ENCODE measurements around the gene HERC2. TPM values are rescaled to one million over a fixed set of nuclear protein-coding genes. Genes with fewer than 3 reads are reported as not detected.

The HERC2 gene
- total RNA-seq, 2 experiments from 2014 or later = 36.0 to 36.5 TPM

DNA sequence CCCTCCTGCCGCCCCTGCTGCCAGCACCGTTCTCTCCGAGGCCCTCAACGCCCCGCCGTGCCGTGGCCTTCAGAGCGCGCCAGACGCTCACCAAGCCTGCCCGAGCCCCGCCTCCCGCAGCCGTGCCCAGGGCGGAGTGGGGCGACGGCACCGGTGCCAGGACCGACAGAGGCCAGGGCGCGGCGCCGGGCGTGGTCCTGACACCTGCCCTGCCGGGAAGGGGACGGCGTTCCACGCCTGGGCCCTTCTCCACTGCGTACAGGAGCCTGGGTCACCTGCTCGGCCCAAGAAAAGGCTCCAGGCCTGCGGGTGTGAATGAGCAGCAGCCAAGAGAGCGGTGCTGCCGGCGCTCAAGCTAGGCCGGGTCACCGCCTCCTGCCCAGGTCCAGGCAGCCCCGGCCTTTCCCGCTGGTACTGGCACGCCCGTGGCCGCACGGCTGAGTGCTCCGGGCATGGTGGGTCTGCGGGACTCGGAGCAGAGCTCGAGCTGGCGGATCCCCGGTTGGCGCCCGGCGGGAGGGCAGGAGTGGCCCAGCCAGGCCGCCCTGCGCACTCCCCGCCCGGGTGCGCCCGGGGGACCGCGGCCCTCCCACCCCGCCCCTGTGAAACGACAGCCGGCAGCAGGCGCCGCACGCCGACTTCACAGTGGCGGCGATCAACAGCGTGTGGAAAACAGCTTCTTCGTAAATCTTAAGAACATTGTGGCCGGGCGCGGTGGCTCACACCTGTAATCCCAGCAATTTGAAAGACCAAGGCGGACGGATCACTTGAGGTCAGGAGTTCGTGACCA lies 227.1 kb downstream of the HERC2 start:
- ATAC-seq (ENCODE audit: poor library complexity) = peak; percentile 13
- Histone ChIP-seq H3K27ac (ENCODE audit: low read depth in 1 of 2, low read length in 2 of 2) (no peak overlapping the region), H3K36me3 (ENCODE audit: insufficient read depth, low read length) (no peaks in the 10 kb centered on the region), H3K9me3 (ENCODE audit: control insufficient read depth in 1 of 2, insufficient read depth in 1 of 2, low read length in 2 of 2) (peaks cover 22 to 41% of the 10 kb centered on the region in 2 experiments), H3K4me3 (ENCODE audit: low read length) (peak overlapping the region; percentile 52), H3K4me1 (ENCODE audit: insufficient read depth, low read length) (peaks cover 59% of the 10 kb centered on the region), H3K27me3 (ENCODE audit: control insufficient read depth in 1 of 2, insufficient read depth in 2 of 2, low read length in 2 of 2) (peaks cover 71 to 87% of the 10 kb centered on the region in 2 experiments)
- CTCF ChIA-PET = no interaction called here
- POLR2A ChIA-PET = interaction anchor here (1.3 to 2.4 kb wide), 2 partner anchors 12 to 13 kb away, joined by 3 to 8 read pairs; no protein-coding TSS in a partner anchor
- Mint-ChIP-seq H3K9me3 (peaks cover 9% of the 10 kb centered on the region), H3K27ac (no peak overlapping the region), H3K36me3 (ENCODE audit: low read depth) (peaks cover 14% of the 10 kb centered on the region), H3K4me3 (peak overlapping the region; percentile 90), H3K27me3 (peaks cover 84% of the 10 kb centered on the region), H3K4me1 (ENCODE audit: low read depth) (peaks cover 40% of the 10 kb centered on the region)
- peak in 6 of 14 experiments; percentile 20 to 67 (median 36) for DNase-seq
- intact Hi-C loops (cut with DNase I, micrococcal nuclease) = loop anchor here in 1 of 2 experiments (5.0 kb wide), 1 partner anchor 42 kb away; no protein-coding TSS in a partner anchor
- TF ChIP-seq, protein P1, sequence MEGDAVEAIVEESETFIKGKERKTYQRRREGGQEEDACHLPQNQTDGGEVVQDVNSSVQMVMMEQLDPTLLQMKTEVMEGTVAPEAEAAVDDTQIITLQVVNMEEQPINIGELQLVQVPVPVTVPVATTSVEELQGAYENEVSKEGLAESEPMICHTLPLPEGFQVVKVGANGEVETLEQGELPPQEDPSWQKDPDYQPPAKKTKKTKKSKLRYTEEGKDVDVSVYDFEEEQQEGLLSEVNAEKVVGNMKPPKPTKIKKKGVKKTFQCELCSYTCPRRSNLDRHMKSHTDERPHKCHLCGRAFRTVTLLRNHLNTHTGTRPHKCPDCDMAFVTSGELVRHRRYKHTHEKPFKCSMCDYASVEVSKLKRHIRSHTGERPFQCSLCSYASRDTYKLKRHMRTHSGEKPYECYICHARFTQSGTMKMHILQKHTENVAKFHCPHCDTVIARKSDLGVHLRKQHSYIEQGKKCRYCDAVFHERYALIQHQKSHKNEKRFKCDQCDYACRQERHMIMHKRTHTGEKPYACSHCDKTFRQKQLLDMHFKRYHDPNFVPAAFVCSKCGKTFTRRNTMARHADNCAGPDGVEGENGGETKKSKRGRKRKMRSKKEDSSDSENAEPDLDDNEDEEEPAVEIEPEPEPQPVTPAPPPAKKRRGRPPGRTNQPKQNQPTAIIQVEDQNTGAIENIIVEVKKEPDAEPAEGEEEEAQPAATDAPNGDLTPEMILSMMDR (IDR thresholded peaks at IDR 0.05) = no peak

DNA sequence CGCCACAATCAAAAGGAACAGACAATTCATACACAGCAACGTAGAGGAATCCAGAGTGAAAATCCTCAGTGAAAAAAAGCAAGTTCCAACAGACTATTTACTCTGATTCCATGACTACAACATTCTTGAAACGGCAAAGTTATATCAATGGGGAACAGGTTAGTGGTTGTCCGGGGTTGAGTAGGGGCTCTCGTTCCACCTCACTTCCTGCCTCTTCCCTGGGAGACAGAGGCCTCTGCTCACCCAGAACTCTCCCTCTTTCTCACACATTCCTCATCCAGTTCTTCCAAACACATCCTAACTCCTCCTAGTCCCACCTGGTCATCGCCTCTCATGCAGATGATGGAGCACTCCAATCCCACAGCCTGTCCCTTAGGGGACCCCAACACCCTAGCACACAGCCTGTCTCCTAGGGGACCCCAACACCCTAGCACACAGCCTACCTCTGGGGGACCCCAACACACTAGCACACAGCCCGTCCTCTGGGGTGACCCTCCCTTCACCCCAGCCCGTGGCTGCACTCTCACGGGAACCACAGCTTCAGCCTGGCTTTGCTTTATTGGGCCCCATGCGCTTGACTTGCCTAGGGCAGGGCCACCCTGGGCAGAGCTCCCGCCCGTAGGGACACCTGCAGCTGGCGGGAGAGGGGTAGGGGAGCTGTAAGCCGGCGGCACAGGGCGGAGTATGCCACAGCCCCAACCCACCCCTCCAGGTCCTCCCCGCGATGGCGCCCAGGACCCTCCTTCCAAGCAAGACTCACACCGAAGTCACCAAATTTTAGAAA lies 228.0 kb downstream of the HERC2 start:
- no peak for DNase-seq
- H3K4me3 Mint-ChIP-seq = peak overlapping the region; percentile 8
- CTCF ChIA-PET = no interaction called here

DNA sequence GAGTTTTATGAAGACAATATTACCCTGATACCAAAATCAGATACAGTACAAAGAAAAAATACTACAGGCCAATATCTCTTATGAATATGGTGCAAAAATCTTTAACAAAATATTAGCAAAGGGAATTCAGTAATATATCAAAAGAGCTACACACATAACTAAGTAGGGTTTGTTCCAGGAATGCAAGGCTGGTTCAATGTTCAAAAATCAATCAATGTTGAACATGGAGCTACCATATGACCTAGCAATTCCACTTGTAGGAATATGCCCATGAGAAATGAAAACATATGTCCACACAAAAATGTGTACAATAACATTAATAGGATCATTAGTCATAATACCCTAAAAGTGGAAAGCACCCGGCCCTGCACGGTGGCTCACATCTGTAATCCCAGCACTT lies 230.7 kb downstream of the HERC2 start:
- intact Hi-C loops (cut with DNase I, micrococcal nuclease) = no loop called here

More for the DNA sequence above, 228.0 kb downstream of the HERC2 start:
- H3K36me3 ChIP-seq (ENCODE audit: insufficient read depth, low read length) = no peaks in the 10 kb centered on the region
- Mint-ChIP-seq H3K36me3 (ENCODE audit: low read depth) (peaks cover 15% of the 10 kb centered on the region), H3K9me3 (peaks cover 13% of the 10 kb centered on the region), H3K27me3 (peaks cover 85% of the 10 kb centered on the region), H3K27ac (no peak overlapping the region), H3K4me1 (ENCODE audit: low read depth) (peaks cover 35% of the 10 kb centered on the region)
- no peak overlapping the region for H3K4me3 ChIP-seq (ENCODE audit: low read length)
- POLR2A ChIA-PET = interaction anchor here (1.3 kb wide), 1 partner anchor 14 kb away, joined by 3 read pairs; no protein-coding TSS in a partner anchor
- H3K9me3 ChIP-seq (ENCODE audit: control insufficient read depth in 1 of 2, insufficient read depth in 1 of 2, low read length in 2 of 2) = peaks cover 28 to 39% of the 10 kb centered on the region in 2 experiments
- TF ChIP-seq, protein P1 (IDR thresholded peaks at IDR 0.05) = no peak
- intact Hi-C loops (cut with DNase I, micrococcal nuclease) = no loop called here
- no peak overlapping the region for H3K27ac ChIP-seq (ENCODE audit: low read depth in 1 of 2, low read length in 2 of 2)
- peaks cover 69 to 90% of the 10 kb centered on the region in 2 experiments for H3K27me3 ChIP-seq (ENCODE audit: control insufficient read depth in 1 of 2, insufficient read depth in 2 of 2, low read length in 2 of 2)
- H3K4me1 ChIP-seq (ENCODE audit: insufficient read depth, low read length) = peaks cover 51% of the 10 kb centered on the region
- no peak for ATAC-seq (ENCODE audit: poor library complexity)

More for the DNA sequence above, 230.7 kb downstream of the HERC2 start:
- Mint-ChIP-seq H3K27me3 (peaks cover 87% of the 10 kb centered on the region), H3K4me1 (ENCODE audit: low read depth) (peaks cover 19% of the 10 kb centered on the region), H3K36me3 (ENCODE audit: low read depth) (peaks cover 15% of the 10 kb centered on the region), H3K4me3 (no peak overlapping the region), H3K27ac (no peak overlapping the region), H3K9me3 (peaks cover 20% of the 10 kb centered on the region)
- CTCF ChIA-PET = no interaction called here
- POLR2A ChIA-PET = no interaction called here
- Histone ChIP-seq H3K27ac (ENCODE audit: low read depth in 1 of 2, low read length in 2 of 2) (no peak overlapping the region), H3K27me3 (ENCODE audit: control insufficient read depth in 1 of 2, insufficient read depth in 2 of 2, low read length in 2 of 2) (peaks cover 47 to 64% of the 10 kb centered on the region in 2 experiments), H3K4me1 (ENCODE audit: insufficient read depth, low read length) (peaks cover 27% of the 10 kb centered on the region), H3K4me3 (ENCODE audit: low read length) (no peak overlapping the region), H3K36me3 (ENCODE audit: insufficient read depth, low read length) (no peaks in the 10 kb centered on the region), H3K9me3 (ENCODE audit: control insufficient read depth in 1 of 2, insufficient read depth in 1 of 2, low read length in 2 of 2) (peaks cover 28 to 32% of the 10 kb centered on the region in 2 experiments)
- DNase-seq = no peak
- TF ChIP-seq, protein P1 (IDR thresholded peaks at IDR 0.05) = no peak
- ATAC-seq (ENCODE audit: poor library complexity) = no peak

Data from CD4-positive, alpha-beta T cell (primary cell).